ENCODE results near the gene PPCDC.

GRCh38 chr15:74978077-74978476 is 45.3 kb upstream of the PPCDC start:
- no peak for TF ChIP-seq ZNF274 (IDR thresholded peaks at IDR 0.05; ENCODE audit: low read depth, low read length)
- TF ChIP-seq SUZ12 (IDR thresholded peaks at IDR 0.05; ENCODE audit: extremely low read depth, insufficient read depth, insufficient read length), result no peak
